ENCODE results near the gene MRPL11. TPM values are rescaled to one million over a fixed set of nuclear protein-coding genes. Genes with fewer than 3 reads are reported as not detected.

The MRPL11 gene
- total and polyA plus RNA-seq, 2 of the 13 experiments (the other 11 are each of a cell fraction or from before 2014, with no cell fraction given) = 72.9 to 176 TPM

DNA sequence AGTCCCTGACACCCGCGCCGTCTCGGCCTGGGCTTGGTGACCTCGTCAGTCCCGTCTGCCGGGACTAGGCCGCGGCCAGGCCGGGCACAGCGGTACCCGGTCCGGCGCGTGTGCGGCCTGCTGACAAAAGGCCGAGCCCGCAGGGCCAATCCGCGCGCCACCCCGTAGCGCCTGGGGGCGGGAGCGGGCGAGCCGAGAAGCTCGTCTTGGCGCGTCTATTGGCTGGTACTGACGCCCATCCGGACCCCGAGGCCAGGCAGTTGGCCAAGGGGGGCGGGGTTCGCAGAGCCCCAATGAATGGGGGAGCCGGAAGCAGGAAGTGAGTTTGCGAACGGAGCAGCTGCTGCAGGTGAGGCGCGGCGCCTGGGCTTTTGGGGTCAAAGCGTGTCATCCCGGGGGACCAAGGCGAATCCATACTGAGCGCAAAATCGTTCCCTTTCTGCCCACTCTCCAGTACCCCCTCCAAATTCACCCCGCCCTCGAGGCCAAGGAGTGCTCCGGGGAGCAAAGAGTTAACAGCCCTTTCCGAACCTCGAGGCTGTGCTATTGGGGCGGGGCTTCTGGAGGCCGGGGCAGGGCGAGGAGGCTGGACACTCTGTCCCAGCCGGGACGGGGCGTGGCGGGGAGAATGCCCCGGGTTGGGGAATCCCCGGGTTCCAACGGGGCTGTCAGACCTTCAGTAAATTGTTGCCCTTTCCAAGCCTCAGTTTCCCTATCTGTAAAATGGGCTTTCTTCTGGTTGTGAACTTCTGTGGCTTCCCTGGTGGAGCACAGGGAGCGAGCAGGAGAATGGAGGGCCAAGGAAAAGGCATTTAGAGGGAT lies 41.7 kb upstream of the MRPL11 start, which contains the start of gene DPP3 (continued):
- TF ChIP-seq, protein P1, sequence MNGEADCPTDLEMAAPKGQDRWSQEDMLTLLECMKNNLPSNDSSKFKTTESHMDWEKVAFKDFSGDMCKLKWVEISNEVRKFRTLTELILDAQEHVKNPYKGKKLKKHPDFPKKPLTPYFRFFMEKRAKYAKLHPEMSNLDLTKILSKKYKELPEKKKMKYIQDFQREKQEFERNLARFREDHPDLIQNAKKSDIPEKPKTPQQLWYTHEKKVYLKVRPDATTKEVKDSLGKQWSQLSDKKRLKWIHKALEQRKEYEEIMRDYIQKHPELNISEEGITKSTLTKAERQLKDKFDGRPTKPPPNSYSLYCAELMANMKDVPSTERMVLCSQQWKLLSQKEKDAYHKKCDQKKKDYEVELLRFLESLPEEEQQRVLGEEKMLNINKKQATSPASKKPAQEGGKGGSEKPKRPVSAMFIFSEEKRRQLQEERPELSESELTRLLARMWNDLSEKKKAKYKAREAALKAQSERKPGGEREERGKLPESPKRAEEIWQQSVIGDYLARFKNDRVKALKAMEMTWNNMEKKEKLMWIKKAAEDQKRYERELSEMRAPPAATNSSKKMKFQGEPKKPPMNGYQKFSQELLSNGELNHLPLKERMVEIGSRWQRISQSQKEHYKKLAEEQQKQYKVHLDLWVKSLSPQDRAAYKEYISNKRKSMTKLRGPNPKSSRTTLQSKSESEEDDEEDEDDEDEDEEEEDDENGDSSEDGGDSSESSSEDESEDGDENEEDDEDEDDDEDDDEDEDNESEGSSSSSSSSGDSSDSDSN (CRISPR knock-in tag; IDR thresholded peaks at IDR 0.05) = peak; percentile 94
- TF ChIP-seq ZNF598 (CRISPR knock-in tag; IDR thresholded peaks at IDR 0.05; ENCODE audit: borderline replicate concordance) (peak; percentile 21; the same call in 1 of the 2 replicates), ZNF574 (CRISPR knock-in tag; IDR thresholded peaks at IDR 0.05) (peak; percentile 51), ZNF318 (CRISPR knock-in tag; IDR thresholded peaks at IDR 0.05) (no peak), ZNF496 (CRISPR knock-in tag; IDR thresholded peaks at IDR 0.05; ENCODE audit: insufficient replicate concordance) (no peak), KLF11 (CRISPR knock-in tag; IDR thresholded peaks at IDR 0.05) (no peak), TAF1 (CRISPR knock-in tag; IDR thresholded peaks at IDR 0.05) (peak; percentile 92), ZNF224 (CRISPR knock-in tag; IDR thresholded peaks at IDR 0.05) (no peak), FOXO1 (CRISPR knock-in tag; IDR thresholded peaks at IDR 0.05) (no peak; the same call in 1 of the 2 replicates), ZSCAN25 (CRISPR knock-in tag; IDR thresholded peaks at IDR 0.05) (no peak)
- TF ChIP-seq, protein P2, sequence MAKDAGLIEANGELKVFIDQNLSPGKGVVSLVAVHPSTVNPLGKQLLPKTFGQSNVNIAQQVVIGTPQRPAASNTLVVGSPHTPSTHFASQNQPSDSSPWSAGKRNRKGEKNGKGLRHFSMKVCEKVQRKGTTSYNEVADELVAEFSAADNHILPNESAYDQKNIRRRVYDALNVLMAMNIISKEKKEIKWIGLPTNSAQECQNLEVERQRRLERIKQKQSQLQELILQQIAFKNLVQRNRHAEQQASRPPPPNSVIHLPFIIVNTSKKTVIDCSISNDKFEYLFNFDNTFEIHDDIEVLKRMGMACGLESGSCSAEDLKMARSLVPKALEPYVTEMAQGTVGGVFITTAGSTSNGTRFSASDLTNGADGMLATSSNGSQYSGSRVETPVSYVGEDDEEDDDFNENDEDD (CRISPR knock-in tag; IDR thresholded peaks at IDR 0.05; ENCODE audit: borderline replicate concordance) = peak; percentile 66; the same call in 1 of the 2 replicates

All from HepG2 (cell line).